PC-3 (cell line): ENCODE measurements around the gene PIGZ.

Experiments used
- CTCF ChIP-seq: fragments of 300-600 bp; sonication (generic); conservative IDR thresholded peaks from 2 replicates; pipeline ENCODE4 v1.5.1; 2017; ENCODE audit warnings: antibody characterized with exemption, low read depth, mild to moderate bottlenecking, low read length
- EZH2phosphoT487 ChIP-seq: fragments of 300-600 bp; sonication (generic); IDR thresholded peaks from 2 replicates; pipeline ENCODE4 v1.6.1; 2018; ENCODE audit warnings: mild to moderate bottlenecking, antibody characterized with exemption, low read length, borderline replicate concordance

DNA sequence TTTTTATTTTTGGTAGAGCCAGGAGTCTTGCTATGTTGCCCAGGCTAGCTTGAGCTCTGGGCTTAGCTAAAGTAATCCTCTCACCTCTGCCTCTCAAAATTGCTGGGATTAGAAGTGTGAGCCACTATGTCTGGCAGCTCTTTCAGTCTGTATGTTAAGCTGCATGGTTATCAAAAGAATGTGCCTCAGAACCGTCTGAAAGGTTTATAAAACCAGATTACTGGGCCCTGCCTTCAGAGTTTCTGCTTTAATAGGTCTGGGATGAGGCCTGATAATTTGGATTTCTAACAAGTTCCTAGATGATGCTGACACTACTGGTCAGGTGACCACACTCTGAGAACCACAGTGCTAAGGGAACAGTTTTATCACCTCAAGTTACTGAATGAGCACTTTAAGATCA is 66.3 kb downstream of the PIGZ start:
- no peak for TF ChIP-seq CTCF
- no peak for TF ChIP-seq EZH2phosphoT487
